Measurements from ENCODE around the gene PITX2.

Gene PITX2

DNA sequence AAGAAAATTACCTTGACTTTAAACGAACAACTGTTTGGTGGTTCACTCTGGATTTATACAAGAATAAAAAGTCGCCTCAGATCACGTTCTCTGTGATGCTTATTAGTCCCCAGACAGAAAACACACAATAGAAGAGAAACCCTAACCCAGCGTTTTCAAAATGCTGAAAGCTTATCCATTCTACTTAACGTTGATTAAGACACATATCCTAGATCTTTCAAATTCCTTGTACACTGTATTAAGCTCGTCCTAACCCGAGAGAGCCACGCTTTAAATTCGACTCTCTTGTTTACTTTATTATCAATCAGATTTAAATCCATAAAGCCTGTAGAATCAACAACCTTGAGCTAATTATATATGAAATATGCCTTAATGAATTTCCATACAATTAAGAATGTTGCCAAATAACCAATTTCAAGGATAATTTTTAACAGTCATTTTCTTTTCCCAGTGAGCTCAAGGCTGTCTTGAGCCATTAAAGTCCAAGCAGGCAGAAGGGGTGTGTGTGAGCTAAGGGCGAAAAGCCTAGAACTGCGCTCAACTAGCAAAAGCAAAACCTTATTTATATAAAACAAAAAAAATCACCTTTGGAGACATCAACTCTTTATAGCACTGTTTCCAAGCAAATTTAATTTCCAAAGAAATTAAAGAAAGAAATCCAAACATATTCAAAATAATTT lies 981 bp upstream of the PITX2 start:
- DNase-seq (ENCODE audit: low read depth), result no peak

- DNase-seq (ENCODE audit: low read depth), result no peak
Observed at GRCh38 chr4:110621839-110622751, 782 bp downstream of the PITX2 start.

GRCh38 chr4:110621328-110621812 lies 1.5 kb downstream of the PITX2 start:
- no peak for DNase-seq (ENCODE audit: low read depth)

DNA sequence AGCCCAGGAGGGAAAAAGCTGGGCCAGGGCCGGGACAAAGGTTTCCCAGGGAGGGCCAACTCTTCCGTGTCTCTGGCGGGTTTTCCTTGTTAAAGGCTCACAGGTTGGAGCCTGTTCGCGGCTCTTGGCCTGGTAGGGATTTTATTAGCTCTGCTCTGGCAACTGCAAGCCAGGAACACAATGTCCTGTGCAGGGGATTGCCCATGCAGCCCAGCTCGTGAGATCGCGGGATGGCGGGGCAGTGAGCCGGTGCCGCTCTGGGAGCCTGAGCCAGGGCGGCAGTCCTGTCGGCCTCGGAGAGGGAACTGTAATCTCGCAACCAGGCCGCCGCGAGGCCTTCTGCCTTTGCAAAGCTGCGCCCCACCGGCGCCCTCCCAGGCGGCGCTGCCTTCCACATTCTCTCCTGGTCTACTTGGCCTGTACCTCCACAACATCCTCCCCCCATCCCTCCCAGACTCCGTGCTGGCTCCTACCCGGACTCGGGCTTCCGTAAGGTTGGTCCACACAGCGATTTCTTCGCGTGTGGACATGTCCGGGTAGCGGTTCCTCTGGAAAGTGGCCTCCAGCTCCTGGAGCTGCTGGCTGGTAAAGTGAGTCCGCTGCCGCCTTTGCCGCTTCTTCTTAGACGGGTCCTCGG lies 2.1 kb downstream of the PITX2 start:
- DNase-seq (ENCODE audit: low read depth), result no peak

- no peak for DNase-seq (ENCODE audit: low read depth)
Observed at GRCh38 chr4:110620322-110620690, 2.6 kb downstream of the PITX2 start.

- no peak for DNase-seq (ENCODE audit: low read depth)
Observed at GRCh38 chr4:110619463-110620247, 3.2 kb downstream of the PITX2 start.

- no peak for DNase-seq (ENCODE audit: low read depth)
Observed at GRCh38 chr4:110618581-110619462, 4.1 kb downstream of the PITX2 start.

- no peak for DNase-seq (ENCODE audit: low read depth)
Observed at GRCh38 chr4:110617646-110618580, 5.0 kb downstream of the PITX2 start.

- no peak for DNase-seq (ENCODE audit: low read depth)
Observed at GRCh38 chr4:110617075-110617640, 5.7 kb downstream of the PITX2 start.

- no peak for DNase-seq (ENCODE audit: low read depth)
Observed at GRCh38 chr4:110616238-110617074, 6.4 kb downstream of the PITX2 start.

- no peak for DNase-seq (ENCODE audit: low read depth)
Observed at GRCh38 chr4:110615353-110616237, 7.3 kb downstream of the PITX2 start.

- DNase-seq (ENCODE audit: low read depth), result no peak
Observed at GRCh38 chr4:110614976-110615352, 7.9 kb downstream of the PITX2 start.

DNA sequence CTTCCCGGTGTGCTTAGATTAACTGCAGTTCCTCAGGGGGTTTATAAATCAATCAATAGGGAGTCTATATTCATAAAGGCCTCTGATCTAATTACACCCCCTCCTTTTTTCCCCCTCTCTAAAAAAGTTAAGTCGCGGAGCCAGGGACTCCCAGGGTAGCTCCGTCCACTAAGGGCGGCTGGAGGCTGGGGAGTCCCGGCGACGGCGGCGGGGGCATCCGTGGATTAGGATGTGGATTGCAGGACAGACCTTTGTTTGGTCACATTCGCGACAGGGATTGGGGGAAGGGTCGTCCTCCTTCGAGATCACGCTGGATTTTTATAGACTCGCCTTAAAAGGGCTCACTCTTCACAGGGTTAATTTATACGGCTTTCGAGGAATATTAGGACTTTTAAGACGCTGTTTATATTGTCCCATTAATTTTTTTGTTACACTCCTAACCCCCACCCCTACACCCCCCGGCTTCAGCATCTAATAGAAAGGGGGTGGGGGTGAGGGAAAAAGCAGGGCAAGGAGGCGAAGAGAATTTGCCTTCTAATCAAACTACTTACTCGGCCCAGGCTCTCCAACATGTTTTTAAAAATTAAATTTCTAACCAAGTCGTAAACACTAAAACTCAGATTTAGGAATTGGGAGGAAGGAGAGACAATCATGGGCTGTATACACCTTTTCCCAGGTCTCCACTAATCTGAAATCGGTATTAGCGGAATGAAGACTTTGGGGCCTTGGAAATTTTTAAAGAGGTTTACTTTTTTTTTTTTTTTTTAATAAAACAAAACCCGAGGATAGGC lies 8.5 kb downstream of the PITX2 start:
- no peak for DNase-seq (ENCODE audit: low read depth)

GRCh38 chr4:110613745-110614144 lies 9.1 kb downstream of the PITX2 start:
- no peak for DNase-seq (ENCODE audit: low read depth)

- DNase-seq (ENCODE audit: low read depth), result no peak
Observed at GRCh38 chr4:110612631-110613269, 10.1 kb downstream of the PITX2 start.

DNA sequence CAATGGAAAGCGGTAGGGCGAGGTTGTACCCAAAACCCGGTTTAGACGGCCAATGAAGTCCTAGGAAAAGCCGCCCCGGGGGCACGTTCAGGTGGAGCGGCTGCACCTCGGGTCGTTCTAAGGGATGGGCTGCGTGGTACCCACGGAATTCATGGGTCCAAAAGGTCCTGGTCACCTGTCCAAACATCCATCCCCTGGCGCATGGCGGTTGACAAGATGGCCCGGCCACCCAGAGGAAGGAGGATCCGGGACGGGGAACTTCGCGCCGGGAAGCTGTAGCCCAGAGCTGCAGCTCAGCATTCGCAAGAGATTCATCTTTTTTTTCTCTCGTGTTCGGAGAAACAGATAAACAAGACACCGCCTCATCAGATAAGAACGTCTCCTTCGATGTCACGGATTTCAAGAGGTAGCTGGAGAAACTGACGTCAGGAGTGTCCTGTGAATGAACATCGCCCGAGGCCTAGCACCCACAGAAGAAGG lies 10.9 kb downstream of the PITX2 start:
- no peak for DNase-seq (ENCODE audit: low read depth)
